Esophagus muscularis mucosa (tissue), 3 donors: Measurements from ENCODE around the gene NLRC3.

Source experiments
- CTCF ChIP-seq, 3 experiments: fragments of 200-600 bp in 2 of 3; fragments of 450-650 bp in 1 of 3; sonication (generic) in 2 of 3; IDR thresholded peaks; one replicate each; pipeline ENCODE4 v1.5.1; 2017 to 2019; ENCODE audit warnings: antibody characterized with exemption in 3 of 3, mild to moderate bottlenecking in 2 of 3, moderate library complexity in 1 of 3
- POLR2A ChIP-seq: fragments of 450-650 bp; IDR thresholded peaks from one replicate; pipeline ENCODE4 v1.6.1; 2017; ENCODE audit warnings: antibody characterized with exemption, moderate library complexity, mild to moderate bottlenecking, low read depth

- TF ChIP-seq POLR2A: no peak
- no peak for TF ChIP-seq CTCF (IDR thresholded peaks at IDR 0.05)
Observed at GRCh38 chr16:3607161-3607560, 30.0 kb upstream of the NLRC3 start.
